ENCODE results near the gene SERPINA5. TPM values are rescaled to one million over a fixed set of nuclear protein-coding genes. Genes with fewer than 3 reads are reported as not detected.
A peak's percentile ranks its signal among the peaks of the same experiment; 100 is the strongest.

The SERPINA5 gene
- total and polyA plus RNA-seq, 2 of the 13 experiments (the other 11 are each of a cell fraction or from before 2014, with no cell fraction given): 449 to 498 TPM

DNA sequence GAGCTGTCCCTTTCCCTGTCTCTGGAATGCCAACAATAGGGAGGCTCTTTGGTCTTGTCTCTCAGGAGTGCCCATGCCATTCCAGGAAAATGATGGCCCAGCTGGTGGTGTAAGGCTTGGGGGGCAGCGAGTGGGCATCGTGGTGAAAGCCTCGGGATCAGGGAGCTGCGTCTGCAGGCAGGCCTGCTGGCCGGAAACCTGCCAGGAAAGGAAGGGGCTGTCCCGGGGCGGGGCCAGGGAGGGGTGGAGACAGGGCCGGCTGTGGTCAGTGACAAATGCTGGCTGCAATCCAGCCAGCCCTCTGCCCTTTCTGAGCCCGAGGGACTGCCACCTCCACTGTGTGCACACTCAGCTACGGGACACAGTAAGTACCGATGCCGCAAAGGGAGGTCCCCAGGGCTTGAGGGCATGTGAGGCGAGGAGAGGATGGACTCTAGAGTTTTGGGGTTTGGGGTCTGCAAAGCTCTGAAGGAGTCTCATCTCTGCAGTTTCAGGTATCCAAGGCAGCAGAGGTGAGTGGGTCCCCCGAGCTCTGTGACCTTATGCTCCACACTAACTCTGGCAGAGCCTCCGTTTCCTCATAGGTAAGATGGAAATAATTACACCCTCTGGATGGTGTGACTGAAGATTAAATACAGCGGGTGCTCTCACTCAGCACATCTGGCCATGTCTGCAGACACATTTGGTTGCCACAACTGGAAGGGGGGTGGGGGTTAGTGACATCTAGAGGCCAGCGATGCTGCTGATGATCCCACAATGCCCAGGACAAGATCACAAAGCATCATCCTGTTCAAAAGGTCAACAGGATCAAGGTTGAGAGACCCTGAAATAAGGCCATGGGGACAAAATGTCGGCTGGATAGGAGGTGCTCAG, at the start of gene SERPINA5 (continued):
- TF ChIP-seq, protein P1, sequence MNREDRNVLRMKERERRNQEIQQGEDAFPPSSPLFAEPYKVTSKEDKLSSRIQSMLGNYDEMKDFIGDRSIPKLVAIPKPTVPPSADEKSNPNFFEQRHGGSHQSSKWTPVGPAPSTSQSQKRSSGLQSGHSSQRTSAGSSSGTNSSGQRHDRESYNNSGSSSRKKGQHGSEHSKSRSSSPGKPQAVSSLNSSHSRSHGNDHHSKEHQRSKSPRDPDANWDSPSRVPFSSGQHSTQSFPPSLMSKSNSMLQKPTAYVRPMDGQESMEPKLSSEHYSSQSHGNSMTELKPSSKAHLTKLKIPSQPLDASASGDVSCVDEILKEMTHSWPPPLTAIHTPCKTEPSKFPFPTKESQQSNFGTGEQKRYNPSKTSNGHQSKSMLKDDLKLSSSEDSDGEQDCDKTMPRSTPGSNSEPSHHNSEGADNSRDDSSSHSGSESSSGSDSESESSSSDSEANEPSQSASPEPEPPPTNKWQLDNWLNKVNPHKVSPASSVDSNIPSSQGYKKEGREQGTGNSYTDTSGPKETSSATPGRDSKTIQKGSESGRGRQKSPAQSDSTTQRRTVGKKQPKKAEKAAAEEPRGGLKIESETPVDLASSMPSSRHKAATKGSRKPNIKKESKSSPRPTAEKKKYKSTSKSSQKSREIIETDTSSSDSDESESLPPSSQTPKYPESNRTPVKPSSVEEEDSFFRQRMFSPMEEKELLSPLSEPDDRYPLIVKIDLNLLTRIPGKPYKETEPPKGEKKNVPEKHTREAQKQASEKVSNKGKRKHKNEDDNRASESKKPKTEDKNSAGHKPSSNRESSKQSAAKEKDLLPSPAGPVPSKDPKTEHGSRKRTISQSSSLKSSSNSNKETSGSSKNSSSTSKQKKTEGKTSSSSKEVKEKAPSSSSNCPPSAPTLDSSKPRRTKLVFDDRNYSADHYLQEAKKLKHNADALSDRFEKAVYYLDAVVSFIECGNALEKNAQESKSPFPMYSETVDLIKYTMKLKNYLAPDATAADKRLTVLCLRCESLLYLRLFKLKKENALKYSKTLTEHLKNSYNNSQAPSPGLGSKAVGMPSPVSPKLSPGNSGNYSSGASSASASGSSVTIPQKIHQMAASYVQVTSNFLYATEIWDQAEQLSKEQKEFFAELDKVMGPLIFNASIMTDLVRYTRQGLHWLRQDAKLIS (CRISPR knock-in tag; IDR thresholded peaks at IDR 0.05): no peak; the same call in 1 of the 2 replicates
- TF ChIP-seq ZNF792 (CRISPR knock-in tag; IDR thresholded peaks at IDR 0.05) (0 out of 2 replicates have a peak, but pooled peaks have one; percentile 39), NFKB2 (CRISPR knock-in tag; IDR thresholded peaks at IDR 0.05; ENCODE audit: borderline replicate concordance) (no peak; the same call in 1 of the 2 replicates), CCAR2 (optimal IDR thresholded peaks at IDR 0.05; ENCODE audit: low read depth, low read length) (no peak), ZNF343 (CRISPR knock-in tag; IDR thresholded peaks at IDR 0.05) (0 out of 2 replicates have a peak, but pooled peaks have one; percentile 57), ZNF879 (CRISPR knock-in tag; IDR thresholded peaks at IDR 0.05) (no peak), MIXL1 (CRISPR knock-in tag; IDR thresholded peaks at IDR 0.05) (0 out of 2 replicates have a peak, but pooled peaks have one; percentile 26), ZBTB7B (CRISPR knock-in tag; IDR thresholded peaks at IDR 0.05) (no peak)
- TF ChIP-seq, protein P2, sequence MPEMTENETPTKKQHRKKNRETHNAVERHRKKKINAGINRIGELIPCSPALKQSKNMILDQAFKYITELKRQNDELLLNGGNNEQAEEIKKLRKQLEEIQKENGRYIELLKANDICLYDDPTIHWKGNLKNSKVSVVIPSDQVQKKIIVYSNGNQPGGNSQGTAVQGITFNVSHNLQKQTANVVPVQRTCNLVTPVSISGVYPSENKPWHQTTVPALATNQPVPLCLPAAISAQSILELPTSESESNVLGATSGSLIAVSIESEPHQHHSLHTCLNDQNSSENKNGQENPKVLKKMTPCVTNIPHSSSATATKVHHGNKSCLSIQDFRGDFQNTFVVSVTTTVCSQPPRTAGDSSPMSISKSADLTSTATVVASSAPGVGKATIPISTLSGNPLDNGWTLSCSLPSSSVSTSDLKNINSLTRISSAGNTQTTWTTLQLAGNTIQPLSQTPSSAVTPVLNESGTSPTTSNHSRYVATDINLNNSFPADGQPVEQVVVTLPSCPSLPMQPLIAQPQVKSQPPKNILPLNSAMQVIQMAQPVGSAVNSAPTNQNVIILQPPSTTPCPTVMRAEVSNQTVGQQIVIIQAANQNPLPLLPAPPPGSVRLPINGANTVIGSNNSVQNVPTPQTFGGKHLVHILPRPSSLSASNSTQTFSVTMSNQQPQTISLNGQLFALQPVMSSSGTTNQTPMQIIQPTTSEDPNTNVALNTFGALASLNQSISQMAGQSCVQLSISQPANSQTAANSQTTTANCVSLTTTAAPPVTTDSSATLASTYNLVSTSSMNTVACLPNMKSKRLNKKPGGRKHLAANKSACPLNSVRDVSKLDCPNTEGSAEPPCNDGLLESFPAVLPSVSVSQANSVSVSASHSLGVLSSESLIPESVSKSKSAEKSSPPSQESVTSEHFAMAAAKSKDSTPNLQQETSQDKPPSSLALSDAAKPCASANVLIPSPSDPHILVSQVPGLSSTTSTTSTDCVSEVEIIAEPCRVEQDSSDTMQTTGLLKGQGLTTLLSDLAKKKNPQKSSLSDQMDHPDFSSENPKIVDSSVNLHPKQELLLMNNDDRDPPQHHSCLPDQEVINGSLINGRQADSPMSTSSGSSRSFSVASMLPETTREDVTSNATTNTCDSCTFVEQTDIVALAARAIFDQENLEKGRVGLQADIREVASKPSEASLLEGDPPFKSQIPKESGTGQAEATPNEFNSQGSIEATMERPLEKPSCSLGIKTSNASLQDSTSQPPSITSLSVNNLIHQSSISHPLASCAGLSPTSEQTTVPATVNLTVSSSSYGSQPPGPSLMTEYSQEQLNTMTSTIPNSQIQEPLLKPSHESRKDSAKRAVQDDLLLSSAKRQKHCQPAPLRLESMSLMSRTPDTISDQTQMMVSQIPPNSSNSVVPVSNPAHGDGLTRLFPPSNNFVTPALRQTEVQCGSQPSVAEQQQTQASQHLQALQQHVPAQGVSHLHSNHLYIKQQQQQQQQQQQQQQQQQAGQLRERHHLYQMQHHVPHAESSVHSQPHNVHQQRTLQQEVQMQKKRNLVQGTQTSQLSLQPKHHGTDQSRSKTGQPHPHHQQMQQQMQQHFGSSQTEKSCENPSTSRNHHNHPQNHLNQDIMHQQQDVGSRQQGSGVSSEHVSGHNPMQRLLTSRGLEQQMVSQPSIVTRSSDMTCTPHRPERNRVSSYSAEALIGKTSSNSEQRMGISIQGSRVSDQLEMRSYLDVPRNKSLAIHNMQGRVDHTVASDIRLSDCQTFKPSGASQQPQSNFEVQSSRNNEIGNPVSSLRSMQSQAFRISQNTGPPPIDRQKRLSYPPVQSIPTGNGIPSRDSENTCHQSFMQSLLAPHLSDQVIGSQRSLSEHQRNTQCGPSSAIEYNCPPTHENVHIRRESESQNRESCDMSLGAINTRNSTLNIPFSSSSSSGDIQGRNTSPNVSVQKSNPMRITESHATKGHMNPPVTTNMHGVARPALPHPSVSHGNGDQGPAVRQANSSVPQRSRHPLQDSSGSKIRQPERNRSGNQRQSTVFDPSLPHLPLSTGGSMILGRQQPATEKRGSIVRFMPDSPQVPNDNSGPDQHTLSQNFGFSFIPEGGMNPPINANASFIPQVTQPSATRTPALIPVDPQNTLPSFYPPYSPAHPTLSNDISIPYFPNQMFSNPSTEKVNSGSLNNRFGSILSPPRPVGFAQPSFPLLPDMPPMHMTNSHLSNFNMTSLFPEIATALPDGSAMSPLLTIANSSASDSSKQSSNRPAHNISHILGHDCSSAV (CRISPR knock-in tag; IDR thresholded peaks at IDR 0.05; ENCODE audit: borderline replicate concordance): no peak
- TF ChIP-seq, protein P3, sequence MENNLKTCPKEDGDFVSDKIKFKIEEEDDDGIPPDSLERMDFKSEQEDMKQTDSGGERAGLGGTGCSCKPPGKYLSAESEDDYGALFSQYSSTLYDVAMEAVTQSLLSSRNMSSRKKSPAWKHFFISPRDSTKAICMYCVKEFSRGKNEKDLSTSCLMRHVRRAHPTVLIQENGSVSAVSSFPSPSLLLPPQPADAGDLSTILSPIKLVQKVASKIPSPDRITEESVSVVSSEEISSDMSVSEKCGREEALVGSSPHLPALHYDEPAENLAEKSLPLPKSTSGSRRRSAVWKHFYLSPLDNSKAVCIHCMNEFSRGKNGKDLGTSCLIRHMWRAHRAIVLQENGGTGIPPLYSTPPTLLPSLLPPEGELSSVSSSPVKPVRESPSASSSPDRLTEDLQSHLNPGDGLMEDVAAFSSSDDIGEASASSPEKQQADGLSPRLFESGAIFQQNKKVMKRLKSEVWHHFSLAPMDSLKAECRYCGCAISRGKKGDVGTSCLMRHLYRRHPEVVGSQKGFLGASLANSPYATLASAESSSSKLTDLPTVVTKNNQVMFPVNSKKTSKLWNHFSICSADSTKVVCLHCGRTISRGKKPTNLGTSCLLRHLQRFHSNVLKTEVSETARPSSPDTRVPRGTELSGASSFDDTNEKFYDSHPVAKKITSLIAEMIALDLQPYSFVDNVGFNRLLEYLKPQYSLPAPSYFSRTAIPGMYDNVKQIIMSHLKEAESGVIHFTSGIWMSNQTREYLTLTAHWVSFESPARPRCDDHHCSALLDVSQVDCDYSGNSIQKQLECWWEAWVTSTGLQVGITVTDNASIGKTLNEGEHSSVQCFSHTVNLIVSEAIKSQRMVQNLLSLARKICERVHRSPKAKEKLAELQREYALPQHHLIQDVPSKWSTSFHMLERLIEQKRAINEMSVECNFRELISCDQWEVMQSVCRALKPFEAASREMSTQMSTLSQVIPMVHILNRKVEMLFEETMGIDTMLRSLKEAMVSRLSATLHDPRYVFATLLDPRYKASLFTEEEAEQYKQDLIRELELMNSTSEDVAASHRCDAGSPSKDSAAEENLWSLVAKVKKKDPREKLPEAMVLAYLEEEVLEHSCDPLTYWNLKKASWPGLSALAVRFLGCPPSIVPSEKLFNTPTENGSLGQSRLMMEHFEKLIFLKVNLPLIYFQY (CRISPR knock-in tag; IDR thresholded peaks at IDR 0.05; ENCODE audit: borderline replicate concordance): no peak
- TF ChIP-seq, protein P4, sequence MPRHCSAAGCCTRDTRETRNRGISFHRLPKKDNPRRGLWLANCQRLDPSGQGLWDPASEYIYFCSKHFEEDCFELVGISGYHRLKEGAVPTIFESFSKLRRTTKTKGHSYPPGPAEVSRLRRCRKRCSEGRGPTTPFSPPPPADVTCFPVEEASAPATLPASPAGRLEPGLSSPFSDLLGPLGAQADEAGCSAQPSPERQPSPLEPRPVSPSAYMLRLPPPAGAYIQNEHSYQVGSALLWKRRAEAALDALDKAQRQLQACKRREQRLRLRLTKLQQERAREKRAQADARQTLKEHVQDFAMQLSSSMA (CRISPR knock-in tag; IDR thresholded peaks at IDR 0.05): no peak; the same call in 1 of the 2 replicates
